Endodermal cell (in vitro differentiated cells): ENCODE measurements around the gene NXPH3. TPM values are rescaled to one million over a fixed set of nuclear protein-coding genes. Genes with fewer than 3 reads are reported as not detected.

Source experiments
- DNase-seq: peaks from one replicate; pipeline ENCODE4 v3.0.0-alpha.2; 2017
- H3K27ac ChIP-seq: 2 replicates; pipeline ENCODE4 v1.5.1; 2013; ENCODE audit warnings: mild to moderate bottlenecking, low read depth, low read length, moderate library complexity
- H3K27me3 ChIP-seq: 2 replicates; pipeline ENCODE4 v1.6.1; 2013; ENCODE audit warnings: mild to moderate bottlenecking, low read length, moderate library complexity; ENCODE audit not compliant: insufficient read depth, control insufficient read depth, poor library complexity, severe bottlenecking
- H3K36me3 ChIP-seq: 2 replicates; pipeline ENCODE4 v1.7.0; 2013; ENCODE audit warnings: mild to moderate bottlenecking, low read length, moderate library complexity; ENCODE audit not compliant: control insufficient read depth, insufficient read depth
- H3K4me1 ChIP-seq: one replicate; pipeline ENCODE4 v1.7.0; 2013; ENCODE audit warnings: low read length; ENCODE audit not compliant: control insufficient read depth, insufficient read depth
- H3K4me3 ChIP-seq: 2 replicates; pipeline ENCODE4 v1.5.1; 2013; ENCODE audit warnings: mild to moderate bottlenecking, low read length, moderate library complexity
- H3K9ac ChIP-seq: 2 replicates; pipeline ENCODE4 v1.6.1; 2013; ENCODE audit warnings: mild to moderate bottlenecking, low read length, moderate library complexity; ENCODE audit not compliant: poor library complexity, severe bottlenecking; ENCODE audit errors: extremely low read depth
- H3K9me3 ChIP-seq: 2 replicates; pipeline ENCODE4 v1.6.1; 2013; ENCODE audit warnings: mild to moderate bottlenecking, low read length, moderate library complexity; ENCODE audit not compliant: control insufficient read depth
- H3K27ac Mint-ChIP-seq: 2 replicates; pipeline ENCODE4 v1.8.0; 2020; ENCODE audit warnings: mixed read lengths
- H3K27me3 Mint-ChIP-seq: 2 replicates; pipeline ENCODE4 v1.8.0; 2021; ENCODE audit warnings: mild to moderate bottlenecking, mixed read lengths; ENCODE audit not compliant: insufficient read depth
- H3K36me3 Mint-ChIP-seq: 2 replicates; pipeline ENCODE4 v1.8.0; 2020; ENCODE audit warnings: low read depth, mixed read lengths
- H3K4me1 Mint-ChIP-seq: 2 replicates; pipeline ENCODE4 v1.8.0; 2020; ENCODE audit warnings: mixed read lengths
- H3K4me3 Mint-ChIP-seq: 2 replicates; pipeline ENCODE4 v1.8.0; 2020; ENCODE audit warnings: mild to moderate bottlenecking, moderate library complexity, mixed read lengths
- H3K9me3 Mint-ChIP-seq: 2 replicates; pipeline ENCODE4 v1.8.0; 2020; ENCODE audit warnings: mild to moderate bottlenecking, mixed read lengths
- CTCF ChIP-seq: fragments of 200-600 bp; sonication (generic); conservative IDR thresholded peaks from 2 replicates; pipeline ENCODE4 v1.5.0; 2021; ENCODE audit warnings: antibody characterized with exemption, mild to moderate bottlenecking
- WGBS, 2 experiments: methylation state at CpG; one replicate each; pipeline versions ENCODE4 v1.1.5 to v1.1.7; 2013; ENCODE audit warnings: missing lambda C conversion rate in 2 of 2, mixed read lengths in 1 of 2; ENCODE audit not compliant: insufficient coverage in 1 of 2, insufficient read length in 1 of 2; 5-methylcytosine and 5-hydroxymethylcytosine counted together
- total RNA-seq, 2 donors: library from RNA; stranded (reverse); fragmentation: NEBNext Ultra II Directional in 1 of 2; extraction: Animal tissue kit (Norgen Biotek cat#: 25700) in 1 of 2; gene quantifications; 2 replicates in 1 of 2; 3 replicates in 1 of 2; pipeline ENCODE4 v1.2.1, GENCODE V29; 2021

The NXPH3 gene
- total RNA-seq, 2 donors from 2014 or later: 3.0 to 5.9 TPM

GRCh38 chr17:49589577-49589927, 13.9 kb downstream of the NXPH3 start:
- no peak for DNase-seq
- H3K4me3 ChIP-seq: no peak overlapping the region
- no peaks in the 10 kb centered on the region for H3K27me3 Mint-ChIP-seq
- no peaks in the 10 kb centered on the region for H3K9me3 ChIP-seq
- no peaks in the 10 kb centered on the region for H3K27me3 ChIP-seq
- H3K9me3 Mint-ChIP-seq: no peaks in the 10 kb centered on the region
- H3K4me1 ChIP-seq: no peaks in the 10 kb centered on the region
- H3K4me3 Mint-ChIP-seq: no peak overlapping the region
- no peak overlapping the region for H3K27ac ChIP-seq
- H3K36me3 ChIP-seq: no peaks in the 10 kb centered on the region
- H3K36me3 Mint-ChIP-seq: peaks cover 15% of the 10 kb centered on the region
- no peak for TF ChIP-seq CTCF
- no peak overlapping the region for H3K27ac Mint-ChIP-seq
- H3K9ac ChIP-seq: no peak overlapping the region
- WGBS, 2 experiments: 86 to 88% methylated on average over 1 to 2 of the region's 2 CpGs
- H3K4me1 Mint-ChIP-seq: no peaks in the 10 kb centered on the region

DNA sequence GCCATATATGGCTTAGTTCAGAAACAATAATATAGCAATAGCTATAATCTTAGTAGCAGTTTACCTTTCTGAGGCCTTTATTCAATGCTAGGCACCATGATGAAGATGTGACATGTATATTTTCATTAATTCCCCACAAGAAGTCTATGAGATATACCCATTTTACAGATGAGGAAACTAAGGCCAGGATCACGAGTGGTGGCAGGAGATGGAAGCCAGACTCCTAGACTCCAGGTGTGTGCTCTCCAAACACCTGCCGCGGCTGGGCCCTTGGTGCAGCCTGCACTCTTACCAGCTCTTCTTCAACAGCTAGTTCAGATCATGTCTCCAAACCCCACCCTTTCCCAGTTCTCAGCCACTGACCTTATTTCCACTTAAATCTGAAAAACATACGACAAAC, 15.2 kb downstream of the NXPH3 start:
- no peak for TF ChIP-seq CTCF
- no peak overlapping the region for H3K27ac ChIP-seq
- Mint-ChIP-seq H3K4me3 (no peak overlapping the region), H3K27me3 (no peaks in the 10 kb centered on the region), H3K9me3 (no peaks in the 10 kb centered on the region), H3K36me3 (peaks cover 19% of the 10 kb centered on the region), H3K27ac (no peak overlapping the region), H3K4me1 (no peaks in the 10 kb centered on the region)
- no peaks in the 10 kb centered on the region for H3K27me3 ChIP-seq
- no peak overlapping the region for H3K4me3 ChIP-seq
- WGBS, 2 experiments: 90 to 92% methylated on average over 4 of the region's 4 CpGs
- peak; percentile 14 for DNase-seq
- H3K9ac ChIP-seq: no peak overlapping the region
- H3K4me1 ChIP-seq: no peaks in the 10 kb centered on the region
- H3K36me3 ChIP-seq: no peaks in the 10 kb centered on the region
- no peaks in the 10 kb centered on the region for H3K9me3 ChIP-seq

GRCh38 chr17:49592263-49592662, 16.6 kb downstream of the NXPH3 start:
- Mint-ChIP-seq H3K4me1 (peaks cover 13% of the 10 kb centered on the region), H3K9me3 (no peaks in the 10 kb centered on the region), H3K27me3 (no peaks in the 10 kb centered on the region), H3K4me3 (no peak overlapping the region), H3K27ac (no peak overlapping the region), H3K36me3 (peaks cover 21% of the 10 kb centered on the region)
- H3K9me3 ChIP-seq: no peaks in the 10 kb centered on the region
- H3K36me3 ChIP-seq: peaks cover 1% of the 10 kb centered on the region
- no peak overlapping the region for H3K9ac ChIP-seq
- H3K27me3 ChIP-seq: no peaks in the 10 kb centered on the region
- H3K4me1 ChIP-seq: no peaks in the 10 kb centered on the region
- no peak overlapping the region for H3K4me3 ChIP-seq
- TF ChIP-seq CTCF: no peak
- peak; percentile 33 for DNase-seq
- no peak overlapping the region for H3K27ac ChIP-seq
- WGBS, 2 experiments: 78 to 96% methylated on average over 1 to 3 of the region's 3 CpGs
